H1 (cell line): ENCODE data around the gene STYK1. TPM values are rescaled to one million over a fixed set of nuclear protein-coding genes. Genes with fewer than 3 reads are reported as not detected.

ENCODE experiments used
- RAD21 ChIP-seq, 2 experiments: IDR thresholded peaks in 1 of 2; conservative IDR thresholded peaks in 1 of 2; 2 replicates each; pipeline ENCODE4 v1.6.1; 2011; ENCODE audit warnings: low read depth in 2 of 2, low read length in 2 of 2, improper control_type of control experiment in 1 of 2, inconsistent platforms in 1 of 2, mild to moderate bottlenecking in 1 of 2, moderate library complexity in 1 of 2
- RXRA ChIP-seq: IDR thresholded peaks from 2 replicates; pipeline ENCODE4 v1.6.1; 2011; ENCODE audit warnings: low read depth, mild to moderate bottlenecking, low read length, moderate library complexity; ENCODE audit not compliant: insufficient read depth
- SIN3A ChIP-seq, 2 experiments: IDR thresholded peaks in 1 of 2; conservative IDR thresholded peaks in 1 of 2; 2 replicates each; pipeline ENCODE4 v1.6.1; 2011 to 2012; ENCODE audit warnings: low read length in 2 of 2, improper control_type of control experiment in 1 of 2, low read depth in 1 of 2, mild to moderate bottlenecking in 1 of 2
- polyA plus RNA-seq, 7 experiments: library from polyadenylated mRNA; depleted of rRNA in 3 of 7; stranded (reverse) in 5 of 7; unstranded in 2 of 7; fragments of >200 nt in 5 of 7; fragments of 200-250 nt in 2 of 7; gene quantifications; 1 replicate in 5 of 7; 2 replicates in 1 of 7; 4 replicates in 1 of 7; pipeline versions ENCODE4 v1.2.1 to v1.2.3, GENCODE V29; 2011 to 2013; ENCODE audit warnings: missing spikeins in 2 of 7, mixed read lengths in 2 of 7
- total RNA-seq: library from RNA; stranded (reverse); fragmentation: NEBNext Ultra II Directional; extraction: Animal tissue kit (Norgen Biotek cat#: 25700); gene quantifications from 2 replicates; pipeline ENCODE4 v1.2.1, GENCODE V29; 2021
- TF ChIP-seq, protein P1 (sequence below), 3 experiments: IDR thresholded peaks; 1 replicate in 2 of 3; 2 replicates in 1 of 3; pipeline versions ENCODE4 v1.5.1 to v1.6.1; 2011; ENCODE audit warnings: low read length in 3 of 3, mild to moderate bottlenecking in 3 of 3, inconsistent platforms in 2 of 3, low read depth in 1 of 3, moderate library complexity in 1 of 3; ENCODE audit not compliant: insufficient read depth in 1 of 3; ENCODE audit errors: control extremely low read depth in 1 of 3

The STYK1 gene
- total and polyA plus RNA-seq, 2 of the 8 experiments (the other 6 are each of a cell fraction or from before 2014, with no cell fraction given), result 0.38 to 1.1 TPM

DNA sequence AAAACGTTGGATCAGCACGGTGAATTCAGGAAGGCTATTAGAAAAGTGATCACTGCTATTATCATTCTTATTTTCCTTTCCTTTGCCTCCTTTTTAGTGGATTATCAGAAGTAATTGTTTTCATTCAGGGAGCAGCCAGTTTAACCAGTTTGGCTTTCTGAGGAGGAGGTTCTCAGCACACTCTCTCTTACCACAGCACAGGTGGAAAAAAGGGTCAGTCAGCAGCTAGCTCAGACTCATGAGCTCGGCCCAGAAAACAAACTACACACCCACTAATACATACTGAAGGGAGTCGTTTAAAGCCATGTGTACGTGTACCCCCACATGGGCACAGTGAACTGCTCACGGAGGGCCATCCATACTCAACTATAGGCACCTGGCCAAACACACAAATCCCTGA lies 37.2 kb downstream of the STYK1 start (continued):
- TF ChIP-seq, protein P1, sequence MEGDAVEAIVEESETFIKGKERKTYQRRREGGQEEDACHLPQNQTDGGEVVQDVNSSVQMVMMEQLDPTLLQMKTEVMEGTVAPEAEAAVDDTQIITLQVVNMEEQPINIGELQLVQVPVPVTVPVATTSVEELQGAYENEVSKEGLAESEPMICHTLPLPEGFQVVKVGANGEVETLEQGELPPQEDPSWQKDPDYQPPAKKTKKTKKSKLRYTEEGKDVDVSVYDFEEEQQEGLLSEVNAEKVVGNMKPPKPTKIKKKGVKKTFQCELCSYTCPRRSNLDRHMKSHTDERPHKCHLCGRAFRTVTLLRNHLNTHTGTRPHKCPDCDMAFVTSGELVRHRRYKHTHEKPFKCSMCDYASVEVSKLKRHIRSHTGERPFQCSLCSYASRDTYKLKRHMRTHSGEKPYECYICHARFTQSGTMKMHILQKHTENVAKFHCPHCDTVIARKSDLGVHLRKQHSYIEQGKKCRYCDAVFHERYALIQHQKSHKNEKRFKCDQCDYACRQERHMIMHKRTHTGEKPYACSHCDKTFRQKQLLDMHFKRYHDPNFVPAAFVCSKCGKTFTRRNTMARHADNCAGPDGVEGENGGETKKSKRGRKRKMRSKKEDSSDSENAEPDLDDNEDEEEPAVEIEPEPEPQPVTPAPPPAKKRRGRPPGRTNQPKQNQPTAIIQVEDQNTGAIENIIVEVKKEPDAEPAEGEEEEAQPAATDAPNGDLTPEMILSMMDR (IDR thresholded peaks at IDR 0.05; ENCODE audit: control extremely low read depth in 1 of 3, insufficient read depth in 1 of 3, low read depth in 1 of 3, low read length in 3 of 3), result no peak
- TF ChIP-seq SIN3A (conservative IDR thresholded peaks at IDR 0.05 in 1 of 2, IDR thresholded peaks at IDR 0.05 in 1 of 2; ENCODE audit: low read depth in 1 of 2, low read length in 2 of 2) (no peak), RAD21 (IDR thresholded peaks at IDR 0.05 in 1 of 2, conservative IDR thresholded peaks at IDR 0.05 in 1 of 2; ENCODE audit: low read depth in 2 of 2, low read length in 2 of 2) (no peak), RXRA (no peak)
